ENCODE results near the gene CDK3. TPM values are rescaled to one million over a fixed set of nuclear protein-coding genes. Genes with fewer than 3 reads are reported as not detected.

CDK3 gene
- total RNA-seq, 1 experiment from 2014 or later, result 11.9 TPM

DNA sequence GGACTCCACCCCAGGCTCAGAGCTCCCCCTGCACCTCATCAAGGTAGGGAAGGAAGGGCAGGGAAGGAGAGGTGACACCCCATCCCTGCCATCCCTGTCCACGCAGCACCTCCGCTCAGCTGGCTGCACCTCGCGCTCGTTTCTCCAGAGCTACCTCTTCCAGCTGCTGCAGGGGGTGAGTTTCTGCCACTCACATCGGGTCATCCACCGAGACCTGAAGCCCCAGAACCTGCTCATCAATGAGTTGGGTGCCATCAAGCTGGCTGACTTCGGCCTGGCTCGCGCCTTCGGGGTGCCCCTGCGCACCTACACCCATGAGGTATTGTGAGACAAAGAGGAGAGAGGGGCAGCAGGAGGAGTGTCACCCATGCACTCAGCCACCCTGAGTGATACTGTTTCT is 1.4 kb downstream of the CDK3 start:
- intact Hi-C loops (cut with micrococcal nuclease; ENCODE audit: unreplicated experiment), result loop anchor here (5.0 kb wide), 1 partner anchor 95 kb away; no protein-coding TSS in a partner anchor
- POLR2A ChIA-PET, result interaction anchor here (0.5 to 1.1 kb wide), 2 partner anchors 11 to 24 kb away, joined by 4 to 5 read pairs; partner anchors contain the start of genes ACOX1 and TEN1

GRCh38 chr17:76003915-76004314 is 3.3 kb downstream of the CDK3 start:
- H3K4me1 ChIP-seq (ENCODE audit: control insufficient read depth, insufficient read depth, low read length), result peaks cover 15% of the 10 kb centered on the region
- in situ Hi-C loops (cut with HindIII; ENCODE audit: low pct_unique_long_range_greater_than_20kb, low sequenced_read_pairs), result no loop called here
- H3K9me3 ChIP-seq (ENCODE audit: control insufficient read depth, insufficient read depth, low read depth, low read length), result no peaks in the 10 kb centered on the region
- TF ChIP-seq CTCF (IDR thresholded peaks at IDR 0.05) (no peak), SIN3A (IDR thresholded peaks at IDR 0.05; ENCODE audit: borderline replicate concordance, insufficient read depth, low read depth, low read length) (no peak), TCF7L2 (IDR thresholded peaks at IDR 0.05; ENCODE audit: low read depth, low read length) (no peak), POLR2AphosphoS5 (IDR thresholded peaks at IDR 0.05; ENCODE audit: low read depth, low read length) (no peak), REST (IDR thresholded peaks at IDR 0.05; ENCODE audit: insufficient read depth in 1 of 2, low read depth in 2 of 2, low read length in 1 of 2) (no peak)
- ChIA-PET CTCF (interaction anchor here (0.6 to 2.8 kb wide), 3 partner anchors 11 to 106 kb away, joined by 3 to 9 read pairs (median 4); no protein-coding TSS in a partner anchor), POLR2A (interaction anchor here (0.6 kb wide), 2 partner anchors 16 to 57 kb away, joined by 3 read pairs; no protein-coding TSS in a partner anchor)
- H3K36me3 ChIP-seq (ENCODE audit: control insufficient read depth, insufficient read depth, low read length), result no peaks in the 10 kb centered on the region
- no peak overlapping the region for H3K4me3 ChIP-seq (ENCODE audit: low read depth in 2 of 2, low read length in 2 of 2)
- intact Hi-C loops (cut with micrococcal nuclease; ENCODE audit: unreplicated experiment), result loop anchor here (5.0 kb wide), 1 partner anchor 97 kb away; no protein-coding TSS in a partner anchor
- no peak overlapping the region for H3K27ac ChIP-seq (ENCODE audit: low read length)
- no peak for DNase-seq (ENCODE audit: low read depth, low spot score)
- H3K27me3 ChIP-seq (ENCODE audit: control insufficient read depth, insufficient read depth, low read length), result no peaks in the 10 kb centered on the region
- ATAC-seq, result no peak
- no TSS peak for BruUV-seq (replicated peaks)

More for the DNA sequence above, 1.4 kb downstream of the CDK3 start:
- ATAC-seq (no peak), DNase-seq (ENCODE audit: low read depth, low spot score) (no peak)
- H3K4me3 ChIP-seq (ENCODE audit: low read depth in 2 of 2, low read length in 2 of 2), result no peak overlapping the region
- TF ChIP-seq TCF7L2 (IDR thresholded peaks at IDR 0.05; ENCODE audit: low read depth, low read length) (no peak), REST (IDR thresholded peaks at IDR 0.05; ENCODE audit: insufficient read depth in 1 of 2, low read depth in 2 of 2, low read length in 1 of 2) (no peak), SIN3A (IDR thresholded peaks at IDR 0.05; ENCODE audit: borderline replicate concordance, insufficient read depth, low read depth, low read length) (no peak), POLR2AphosphoS5 (IDR thresholded peaks at IDR 0.05; ENCODE audit: low read depth, low read length) (no peak), CTCF (IDR thresholded peaks at IDR 0.05) (no peak)
- no peaks in the 10 kb centered on the region for H3K36me3 ChIP-seq (ENCODE audit: control insufficient read depth, insufficient read depth, low read length)
- H3K4me1 ChIP-seq (ENCODE audit: control insufficient read depth, insufficient read depth, low read length), result peaks cover 16% of the 10 kb centered on the region
- in situ Hi-C loops (cut with HindIII; ENCODE audit: low pct_unique_long_range_greater_than_20kb, low sequenced_read_pairs), result no loop called here
- CTCF ChIA-PET, result interaction anchor here (0.6 kb wide), 1 partner anchor 97 kb away, joined by 3 read pairs; the partner anchor contains the start of gene MRPL38
- H3K9me3 ChIP-seq (ENCODE audit: control insufficient read depth, insufficient read depth, low read depth, low read length), result no peaks in the 10 kb centered on the region
- no peak overlapping the region for H3K27ac ChIP-seq (ENCODE audit: low read length)
- BruUV-seq (replicated peaks), result no TSS peak
- no peaks in the 10 kb centered on the region for H3K27me3 ChIP-seq (ENCODE audit: control insufficient read depth, insufficient read depth, low read length)
